ENCODE results near the gene SOS2.

SOS2 gene

GRCh38 chr14:50091240-50091913 lies 140.0 kb downstream of the SOS2 start:
- no peak overlapping the region for H2BK15ac ChIP-seq (ENCODE audit: low read length)
- no peak overlapping the region for H2BK12ac ChIP-seq (ENCODE audit: low read length)
- H3K23ac ChIP-seq (ENCODE audit: low read depth, low read length, poor library complexity), result no peak overlapping the region
- H2AK5ac ChIP-seq (ENCODE audit: low read depth, low read length), result no peak overlapping the region
- H3K4me1 ChIP-seq (ENCODE audit: control insufficient read depth in 2 of 2, insufficient read depth in 1 of 2, low read depth in 1 of 2, low read length in 2 of 2), result no peaks in the 10 kb centered on the region
- H3K36me3 ChIP-seq (replicated peaks in 1 of 2; ENCODE audit: control insufficient read depth in 2 of 2, insufficient read depth in 2 of 2, low read length in 2 of 2), result no peaks in the 10 kb centered on the region
- H3K27me3 ChIP-seq (ENCODE audit: control insufficient read depth in 3 of 3, insufficient read depth in 3 of 3, low read depth in 1 of 3, low read length in 3 of 3), result no peaks in the 10 kb centered on the region
- WGBS, 2 donors (ENCODE audit: extremely low coverage in 2 of 2, insufficient read length in 2 of 2, insufficient replicate concordance in 1 of 2), result no CpG with 5 or more reads among the region's 7 CpGs
- no peak overlapping the region for H3K9ac ChIP-seq (ENCODE audit: low read depth, low read length, poor library complexity)
- H3K9me3 ChIP-seq (replicated peaks in 1 of 2; ENCODE audit: control insufficient read depth in 2 of 2, insufficient read depth in 1 of 2, low read depth in 1 of 2, low read length in 2 of 2), result no peaks in the 10 kb centered on the region
- H4K8ac ChIP-seq (ENCODE audit: low read depth, low read length), result no peak overlapping the region
- no peak for DNase-seq (ENCODE audit: low spot score)
- H3K4me3 ChIP-seq (ENCODE audit: low read length in 2 of 2), result no peak overlapping the region
- no peak overlapping the region for H3K18ac ChIP-seq (ENCODE audit: low read length)
- no peak overlapping the region for H2BK5ac ChIP-seq (ENCODE audit: low read length)
- H3K79me1 ChIP-seq (ENCODE audit: low read depth, low read length), result no peaks in the 10 kb centered on the region
- no peak overlapping the region for H3K4me2 ChIP-seq (ENCODE audit: insufficient read depth, low read length, poor library complexity, severe bottlenecking)
- H4K91ac ChIP-seq (ENCODE audit: low read depth, low read length, poor library complexity), result no peak overlapping the region
- no peak overlapping the region for H3K27ac ChIP-seq (replicated peaks; ENCODE audit: low read length)
- H3K14ac ChIP-seq (ENCODE audit: low read length), result no peak overlapping the region
- H2AFZ ChIP-seq (ENCODE audit: low read length), result no peak overlapping the region
- no peak overlapping the region for H3K4ac ChIP-seq (ENCODE audit: low read length)
- no peak overlapping the region for H2BK120ac ChIP-seq (ENCODE audit: low read depth, low read length)

- no peak overlapping the region for H3K23ac ChIP-seq (ENCODE audit: low read depth, low read length, poor library complexity)
- no peaks in the 10 kb centered on the region for H3K36me3 ChIP-seq (replicated peaks in 1 of 2; ENCODE audit: control insufficient read depth in 2 of 2, insufficient read depth in 2 of 2, low read length in 2 of 2)
- H2AFZ ChIP-seq (ENCODE audit: low read length), result no peak overlapping the region
- H3K4ac ChIP-seq (ENCODE audit: low read length), result no peak overlapping the region
- H3K27me3 ChIP-seq (ENCODE audit: control insufficient read depth in 3 of 3, insufficient read depth in 3 of 3, low read depth in 1 of 3, low read length in 3 of 3), result no peaks in the 10 kb centered on the region
- no peak overlapping the region for H3K18ac ChIP-seq (ENCODE audit: low read length)
- no peak overlapping the region for H3K14ac ChIP-seq (ENCODE audit: low read length)
- H3K79me1 ChIP-seq (ENCODE audit: low read depth, low read length), result no peaks in the 10 kb centered on the region
- H3K9ac ChIP-seq (ENCODE audit: low read depth, low read length, poor library complexity), result no peak overlapping the region
- no peak overlapping the region for H2BK12ac ChIP-seq (ENCODE audit: low read length)
- WGBS, 2 donors (ENCODE audit: extremely low coverage in 2 of 2, insufficient read length in 2 of 2, insufficient replicate concordance in 1 of 2), result no CpG with 5 or more reads among the region's 5 CpGs
- H2BK120ac ChIP-seq (ENCODE audit: low read depth, low read length), result no peak overlapping the region
- no peak for DNase-seq (ENCODE audit: low spot score)
- H2BK5ac ChIP-seq (ENCODE audit: low read length), result no peak overlapping the region
- H3K4me2 ChIP-seq (ENCODE audit: insufficient read depth, low read length, poor library complexity, severe bottlenecking), result no peak overlapping the region
- no peak overlapping the region for H3K27ac ChIP-seq (replicated peaks; ENCODE audit: low read length)
- no peak overlapping the region for H2BK15ac ChIP-seq (ENCODE audit: low read length)
- H3K9me3 ChIP-seq (replicated peaks in 1 of 2; ENCODE audit: control insufficient read depth in 2 of 2, insufficient read depth in 1 of 2, low read depth in 1 of 2, low read length in 2 of 2), result no peaks in the 10 kb centered on the region
- no peak overlapping the region for H4K91ac ChIP-seq (ENCODE audit: low read depth, low read length, poor library complexity)
- H4K8ac ChIP-seq (ENCODE audit: low read depth, low read length), result no peak overlapping the region
- peak overlapping the region in 1 of 2 donors; percentile 55 for H3K4me3 ChIP-seq (ENCODE audit: low read length in 2 of 2)
- H2AK5ac ChIP-seq (ENCODE audit: low read depth, low read length), result no peak overlapping the region
- H3K4me1 ChIP-seq (ENCODE audit: control insufficient read depth in 2 of 2, insufficient read depth in 1 of 2, low read depth in 1 of 2, low read length in 2 of 2), result no peaks in the 10 kb centered on the region
These were observed 142.2 kb downstream of the SOS2 start for GRCh38 chr14:50089208-50089607.

GRCh38 chr14:50088731-50089130 lies 142.6 kb downstream of the SOS2 start:
- no peak for DNase-seq (ENCODE audit: low spot score)
- H3K4me1 ChIP-seq (ENCODE audit: control insufficient read depth in 2 of 2, insufficient read depth in 1 of 2, low read depth in 1 of 2, low read length in 2 of 2), result no peaks in the 10 kb centered on the region
- H2BK12ac ChIP-seq (ENCODE audit: low read length), result no peak overlapping the region
- no peaks in the 10 kb centered on the region for H3K36me3 ChIP-seq (replicated peaks in 1 of 2; ENCODE audit: control insufficient read depth in 2 of 2, insufficient read depth in 2 of 2, low read length in 2 of 2)
- H3K9me3 ChIP-seq (replicated peaks in 1 of 2; ENCODE audit: control insufficient read depth in 2 of 2, insufficient read depth in 1 of 2, low read depth in 1 of 2, low read length in 2 of 2), result no peaks in the 10 kb centered on the region
- no peak overlapping the region for H4K91ac ChIP-seq (ENCODE audit: low read depth, low read length, poor library complexity)
- no peak overlapping the region for H3K4me2 ChIP-seq (ENCODE audit: insufficient read depth, low read length, poor library complexity, severe bottlenecking)
- no peak overlapping the region for H2BK15ac ChIP-seq (ENCODE audit: low read length)
- WGBS, 2 donors (ENCODE audit: extremely low coverage in 2 of 2, insufficient read length in 2 of 2, insufficient replicate concordance in 1 of 2), result no CpG with 5 or more reads among the region's 2 CpGs
- H3K4ac ChIP-seq (ENCODE audit: low read length), result no peak overlapping the region
- no peak overlapping the region for H3K23ac ChIP-seq (ENCODE audit: low read depth, low read length, poor library complexity)
- no peak overlapping the region for H3K27ac ChIP-seq (replicated peaks; ENCODE audit: low read length)
- no peak overlapping the region for H3K18ac ChIP-seq (ENCODE audit: low read length)
- no peak overlapping the region for H2AK5ac ChIP-seq (ENCODE audit: low read depth, low read length)
- H4K8ac ChIP-seq (ENCODE audit: low read depth, low read length), result no peak overlapping the region
- no peaks in the 10 kb centered on the region for H3K27me3 ChIP-seq (ENCODE audit: control insufficient read depth in 3 of 3, insufficient read depth in 3 of 3, low read depth in 1 of 3, low read length in 3 of 3)
- no peak overlapping the region for H3K9ac ChIP-seq (ENCODE audit: low read depth, low read length, poor library complexity)
- H3K4me3 ChIP-seq (ENCODE audit: low read length in 2 of 2), result no peak overlapping the region
- no peak overlapping the region for H2BK5ac ChIP-seq (ENCODE audit: low read length)
- no peak overlapping the region for H3K14ac ChIP-seq (ENCODE audit: low read length)
- no peak overlapping the region for H2BK120ac ChIP-seq (ENCODE audit: low read depth, low read length)
- H2AFZ ChIP-seq (ENCODE audit: low read length), result no peak overlapping the region
- H3K79me1 ChIP-seq (ENCODE audit: low read depth, low read length), result no peaks in the 10 kb centered on the region

GRCh38 chr14:50088117-50088515 lies 143.3 kb downstream of the SOS2 start:
- Histone ChIP-seq H3K36me3 (replicated peaks in 1 of 2; ENCODE audit: control insufficient read depth in 2 of 2, insufficient read depth in 2 of 2, low read length in 2 of 2) (no peaks in the 10 kb centered on the region), H3K4me1 (ENCODE audit: control insufficient read depth in 2 of 2, insufficient read depth in 1 of 2, low read depth in 1 of 2, low read length in 2 of 2) (no peaks in the 10 kb centered on the region), H3K27ac (replicated peaks; ENCODE audit: low read length) (no peak overlapping the region)

More at GRCh38 chr14:50088117-50088515, 143.3 kb downstream of the SOS2 start:
- H3K9ac ChIP-seq (ENCODE audit: low read depth, low read length, poor library complexity), result no peak overlapping the region
- WGBS, 2 donors (ENCODE audit: extremely low coverage in 2 of 2, insufficient read length in 2 of 2, insufficient replicate concordance in 1 of 2), result no CpG with 5 or more reads among the region's 2 CpGs
- no peak overlapping the region for H3K18ac ChIP-seq (ENCODE audit: low read length)
- no peak overlapping the region for H4K91ac ChIP-seq (ENCODE audit: low read depth, low read length, poor library complexity)
- no peak for DNase-seq (ENCODE audit: low spot score)
- no peak overlapping the region for H2AK5ac ChIP-seq (ENCODE audit: low read depth, low read length)
- no peaks in the 10 kb centered on the region for H3K9me3 ChIP-seq (replicated peaks in 1 of 2; ENCODE audit: control insufficient read depth in 2 of 2, insufficient read depth in 1 of 2, low read depth in 1 of 2, low read length in 2 of 2)
- no peaks in the 10 kb centered on the region for H3K27me3 ChIP-seq (ENCODE audit: control insufficient read depth in 3 of 3, insufficient read depth in 3 of 3, low read depth in 1 of 3, low read length in 3 of 3)
- H3K14ac ChIP-seq (ENCODE audit: low read length), result no peak overlapping the region
- no peaks in the 10 kb centered on the region for H3K79me1 ChIP-seq (ENCODE audit: low read depth, low read length)
- no peak overlapping the region for H3K4me2 ChIP-seq (ENCODE audit: insufficient read depth, low read length, poor library complexity, severe bottlenecking)
- H2BK5ac ChIP-seq (ENCODE audit: low read length), result no peak overlapping the region
- no peak overlapping the region for H3K23ac ChIP-seq (ENCODE audit: low read depth, low read length, poor library complexity)
- H4K8ac ChIP-seq (ENCODE audit: low read depth, low read length), result no peak overlapping the region
- H2BK120ac ChIP-seq (ENCODE audit: low read depth, low read length), result no peak overlapping the region
- H2AFZ ChIP-seq (ENCODE audit: low read length), result no peak overlapping the region
- no peak overlapping the region for H2BK12ac ChIP-seq (ENCODE audit: low read length)
- no peak overlapping the region for H2BK15ac ChIP-seq (ENCODE audit: low read length)
- H3K4ac ChIP-seq (ENCODE audit: low read length), result no peak overlapping the region
- no peak overlapping the region for H3K4me3 ChIP-seq (ENCODE audit: low read length in 2 of 2)

All from neuronal stem cell (in vitro differentiated cells).